Measurements from ENCODE around the gene HS3ST5.

DNA sequence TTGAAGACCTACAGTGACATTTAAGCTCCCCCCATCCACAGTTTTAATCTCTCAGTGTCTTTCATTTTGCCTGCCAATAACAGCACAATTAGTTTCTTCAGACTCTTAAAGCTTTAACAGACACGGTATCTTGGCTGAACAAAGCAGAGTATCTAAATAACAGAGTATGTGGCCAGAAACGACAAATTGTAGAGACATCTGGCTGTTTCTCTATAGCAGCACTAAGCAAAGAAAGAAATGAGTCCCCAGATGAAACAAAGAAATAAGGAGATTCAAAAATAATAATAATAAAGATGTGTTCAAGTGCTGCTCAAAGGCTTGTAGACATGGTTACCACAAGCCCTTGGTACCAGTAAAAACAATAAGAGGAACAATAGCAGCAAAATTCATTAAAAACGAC, 274.1 kb downstream of the HS3ST5 start:
- TF ChIP-seq, protein P1, sequence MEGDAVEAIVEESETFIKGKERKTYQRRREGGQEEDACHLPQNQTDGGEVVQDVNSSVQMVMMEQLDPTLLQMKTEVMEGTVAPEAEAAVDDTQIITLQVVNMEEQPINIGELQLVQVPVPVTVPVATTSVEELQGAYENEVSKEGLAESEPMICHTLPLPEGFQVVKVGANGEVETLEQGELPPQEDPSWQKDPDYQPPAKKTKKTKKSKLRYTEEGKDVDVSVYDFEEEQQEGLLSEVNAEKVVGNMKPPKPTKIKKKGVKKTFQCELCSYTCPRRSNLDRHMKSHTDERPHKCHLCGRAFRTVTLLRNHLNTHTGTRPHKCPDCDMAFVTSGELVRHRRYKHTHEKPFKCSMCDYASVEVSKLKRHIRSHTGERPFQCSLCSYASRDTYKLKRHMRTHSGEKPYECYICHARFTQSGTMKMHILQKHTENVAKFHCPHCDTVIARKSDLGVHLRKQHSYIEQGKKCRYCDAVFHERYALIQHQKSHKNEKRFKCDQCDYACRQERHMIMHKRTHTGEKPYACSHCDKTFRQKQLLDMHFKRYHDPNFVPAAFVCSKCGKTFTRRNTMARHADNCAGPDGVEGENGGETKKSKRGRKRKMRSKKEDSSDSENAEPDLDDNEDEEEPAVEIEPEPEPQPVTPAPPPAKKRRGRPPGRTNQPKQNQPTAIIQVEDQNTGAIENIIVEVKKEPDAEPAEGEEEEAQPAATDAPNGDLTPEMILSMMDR (IDR thresholded peaks at IDR 0.05): no peak
- no peak for TF ChIP-seq ZFX (IDR thresholded peaks at IDR 0.05; ENCODE audit: borderline replicate concordance)
